Common myeloid progenitor, CD34-positive (primary cell): ENCODE measurements around the gene ZDHHC23.

Experiments used
- CTCF ChIA-PET: fragments of 350-600 bp; sonication (Branson Sonifier 250); formaldehyde crosslinking; loops from one replicate; lab custom pipeline; 2021; ENCODE audit warnings: antibody characterized with exemption; lab: Charles Lee
- POLR2A ChIA-PET: fragments of 350-600 bp; sonication (Branson Sonifier 250); formaldehyde crosslinking; loops from one replicate; lab custom pipeline; 2021; ENCODE audit warnings: antibody characterized with exemption; lab: Charles Lee
- DNase-seq, 3 donors: peaks; one replicate each; pipeline versions ENCODE4 v3.0.0 to v3.0.0-alpha.2; 2013
- H3K27ac ChIP-seq, 2 experiments: 1 replicate in 1 of 2; 2 replicates in 1 of 2; pipeline ENCODE4 v1.7.0; 2013; ENCODE audit warnings: inconsistent platforms in 2 of 2, low read length in 2 of 2, mild to moderate bottlenecking in 2 of 2, low read depth in 1 of 2, moderate library complexity in 1 of 2; ENCODE audit not compliant: severe bottlenecking in 2 of 2, insufficient read depth in 1 of 2, poor library complexity in 1 of 2
- H3K27me3 ChIP-seq, 5 experiments: replicated peaks in 2 of 5; 1 replicate in 3 of 5; 2 replicates in 2 of 5; pipeline versions ENCODE4 v1.6.1 to v1.7.0; 2013; ENCODE audit warnings: low read length in 4 of 5, mild to moderate bottlenecking in 2 of 5, moderate library complexity in 2 of 5, inconsistent platforms in 1 of 5; ENCODE audit not compliant: insufficient read depth in 5 of 5, control insufficient read depth in 4 of 5
- H3K36me3 ChIP-seq, 4 experiments: 1 replicate in 2 of 4; 2 replicates in 2 of 4; pipeline versions ENCODE4 v1.6.1 to v1.7.0; 2013; ENCODE audit warnings: low read length in 3 of 4, control low read depth in 1 of 4, mild to moderate bottlenecking in 1 of 4; ENCODE audit not compliant: control insufficient read depth in 4 of 4, insufficient read depth in 4 of 4
- H3K4me1 ChIP-seq, 4 experiments: 1 replicate in 3 of 4; 2 replicates in 1 of 4; pipeline versions ENCODE4 v1.6.1 to v1.7.1; 2013; ENCODE audit warnings: low read length in 3 of 4, mild to moderate bottlenecking in 3 of 4, control low read depth in 1 of 4, inconsistent platforms in 1 of 4, moderate library complexity in 1 of 4; ENCODE audit not compliant: control insufficient read depth in 4 of 4, insufficient read depth in 4 of 4; ENCODE audit errors: control extremely low read depth in 1 of 4
- H3K4me3 ChIP-seq, 7 experiments: 1 replicate in 4 of 7; 2 replicates in 3 of 7; pipeline versions ENCODE4 v1.5.1 to v1.7.0; 2013; ENCODE audit warnings: mild to moderate bottlenecking in 7 of 7, low read length in 6 of 7, moderate library complexity in 6 of 7, inconsistent platforms in 2 of 7, low read depth in 2 of 7, control low read depth in 1 of 7; ENCODE audit not compliant: insufficient read depth in 4 of 7, control insufficient read depth in 1 of 7; ENCODE audit errors: extremely low read depth in 1 of 7
- H3K9me3 ChIP-seq, 5 experiments: 1 replicate in 4 of 5; 2 replicates in 1 of 5; pipeline versions ENCODE4 v1.6.1 to v1.7.1; 2013; ENCODE audit warnings: low read length in 4 of 5, mild to moderate bottlenecking in 2 of 5, inconsistent platforms in 1 of 5, low read depth in 1 of 5, moderate library complexity in 1 of 5; ENCODE audit not compliant: control insufficient read depth in 4 of 5, insufficient read depth in 2 of 5; ENCODE audit errors: control extremely low read depth in 1 of 5
- WGBS: methylation state at CpG from one replicate; pipeline ENCODE4 v1.1.5; 2013; ENCODE audit not compliant: insufficient coverage; 5-methylcytosine and 5-hydroxymethylcytosine counted together

The ZDHHC23 gene

GRCh38 chr3:113954091-113954685 is 6.4 kb downstream of the ZDHHC23 start:
- CTCF ChIA-PET, result interaction anchor here (2.0 kb wide), 1 partner anchor 8 kb away, joined by 7 read pairs; no protein-coding TSS in a partner anchor
- DNase-seq, result no peak
- WGBS, result 82% methylated on average over 7 of the region's 8 CpGs

GRCh38 chr3:113963879-113964278 is 16.1 kb downstream of the ZDHHC23 start:
- Histone ChIP-seq H3K27me3 (no peaks in the 10 kb centered on the region), H3K4me3 (no peak overlapping the region), H3K36me3 (peaks cover 0 to 11% (median 7%) of the 10 kb centered on the region in 4 experiments), H3K4me1 (no peaks in the 10 kb centered on the region), H3K9me3 (no peaks in the 10 kb centered on the region), H3K27ac (no peak overlapping the region)
- peak in 2 of 3 donors; percentile 22 to 56 for DNase-seq
- POLR2A ChIA-PET, result no interaction called here
- WGBS, result no CpG with 5 or more reads among the region's 3 CpGs
- CTCF ChIA-PET, result no interaction called here

More at GRCh38 chr3:113954091-113954685, 6.4 kb downstream of the ZDHHC23 start:
- Histone ChIP-seq H3K27ac (no peak overlapping the region), H3K4me3 (peak overlapping the region in 2 of 7 experiments; percentile 8 to 34), H3K4me1 (peaks cover 2 to 20% (median 17%) of the 10 kb centered on the region in 4 experiments), H3K27me3 (no peaks in the 10 kb centered on the region), H3K9me3 (no peaks in the 10 kb centered on the region), H3K36me3 (peaks cover 3 to 17% (median 6%) of the 10 kb centered on the region in 4 experiments)
- POLR2A ChIA-PET, result no interaction called here

- peaks cover 0 to 6% (median 5%) of the 10 kb centered on the region in 4 experiments for H3K36me3 ChIP-seq
- 96% methylated on average over 2 of the region's 2 CpGs for WGBS
- no peaks in the 10 kb centered on the region for H3K4me1 ChIP-seq
- POLR2A ChIA-PET, result no interaction called here
- CTCF ChIA-PET, result no interaction called here
- DNase-seq, result no peak
- H3K9me3 ChIP-seq, result peaks cover 0 to 2% (median 0%) of the 10 kb centered on the region in 5 experiments
- H3K27ac ChIP-seq, result no peak overlapping the region
- no peak overlapping the region for H3K4me3 ChIP-seq
- H3K27me3 ChIP-seq, result no peaks in the 10 kb centered on the region
Measured at GRCh38 chr3:113966172-113966571, 18.4 kb downstream of the ZDHHC23 start.

- H3K27ac ChIP-seq, result no peak overlapping the region
- WGBS, result 100% methylated on average over 2 of the region's 2 CpGs
- ChIA-PET POLR2A (no interaction called here), CTCF (no interaction called here)
- no peak for DNase-seq
- H3K27me3 ChIP-seq, result no peaks in the 10 kb centered on the region
- H3K9me3 ChIP-seq, result peaks cover 0 to 23% (median 6%) of the 10 kb centered on the region in 5 experiments
- no peaks in the 10 kb centered on the region for H3K4me1 ChIP-seq
- peaks cover 0 to 9% (median 0%) of the 10 kb centered on the region in 4 experiments for H3K36me3 ChIP-seq
- H3K4me3 ChIP-seq, result no peak overlapping the region
Measured at GRCh38 chr3:113968986-113969385, 21.2 kb downstream of the ZDHHC23 start.

GRCh38 chr3:113977822-113978221 is 30.0 kb downstream of the ZDHHC23 start:
- peaks cover 0 to 6% (median 0%) of the 10 kb centered on the region in 4 experiments for H3K4me1 ChIP-seq
- H3K27ac ChIP-seq, result no peak overlapping the region
- no CpG with 5 or more reads among the region's 4 CpGs for WGBS
- ChIA-PET POLR2A (no interaction called here), CTCF (no interaction called here)
- no peak for DNase-seq
- peaks cover 2 to 34% (median 6%) of the 10 kb centered on the region in 4 experiments for H3K36me3 ChIP-seq
- H3K27me3 ChIP-seq, result no peaks in the 10 kb centered on the region
- H3K9me3 ChIP-seq, result peaks cover 5 to 23% (median 7%) of the 10 kb centered on the region in 5 experiments
- H3K4me3 ChIP-seq, result no peak overlapping the region

- no peak overlapping the region for H3K4me3 ChIP-seq
- WGBS, result 100% methylated on average over 1 of the region's 1 CpG
- ChIA-PET CTCF (interaction anchor here (1.4 kb wide), 1 partner anchor 18 kb away, joined by 3 read pairs; no protein-coding TSS in a partner anchor), POLR2A (no interaction called here)
- H3K9me3 ChIP-seq, result peaks cover 0 to 3% (median 2%) of the 10 kb centered on the region in 5 experiments
- H3K27me3 ChIP-seq, result no peaks in the 10 kb centered on the region
- peaks cover 2 to 21% (median 5%) of the 10 kb centered on the region in 4 experiments for H3K36me3 ChIP-seq
- no peak overlapping the region for H3K27ac ChIP-seq
- no peak for DNase-seq
- H3K4me1 ChIP-seq, result peaks cover 0 to 6% (median under 1%) of the 10 kb centered on the region in 4 experiments
Measured at GRCh38 chr3:113979916-113980315, 32.1 kb downstream of the ZDHHC23 start.

- Histone ChIP-seq H3K4me3 (no peak overlapping the region), H3K27ac (no peak overlapping the region), H3K4me1 (peaks cover 0 to 7% (median 4%) of the 10 kb centered on the region in 4 experiments), H3K9me3 (peaks cover 0 to 7% (median 0%) of the 10 kb centered on the region in 5 experiments), H3K36me3 (peaks cover 2 to 20% (median 6%) of the 10 kb centered on the region in 4 experiments), H3K27me3 (no peaks in the 10 kb centered on the region)
- no peak for DNase-seq
- POLR2A ChIA-PET, result no interaction called here
- CTCF ChIA-PET, result interaction anchor here (1.0 to 1.1 kb wide), 2 partner anchors 8 to 9 kb away, joined by 3 to 4 read pairs; no protein-coding TSS in a partner anchor
Measured at GRCh38 chr3:113981803-113982202, 34.0 kb downstream of the ZDHHC23 start.
